H9 (cell line): ENCODE results near the gene ADAM23. TPM values are rescaled to one million over a fixed set of nuclear protein-coding genes. Genes with fewer than 3 reads are reported as not detected.

Experiments used
- DNase-seq: peaks from one replicate; pipeline ENCODE4 v3.0.0-alpha.2; 2017
- H2AFZ ChIP-seq: one replicate; pipeline ENCODE4 v1.6.1; 2013; ENCODE audit warnings: mild to moderate bottlenecking, low read length, control low read depth, moderate library complexity
- H2AK5ac ChIP-seq: 2 replicates; pipeline ENCODE4 v1.6.1; 2013; ENCODE audit warnings: low read length, control low read depth, mixed read lengths; ENCODE audit not compliant: insufficient read length
- H2BK120ac ChIP-seq: one replicate; pipeline ENCODE4 v1.6.1; 2013; ENCODE audit warnings: low read depth, mild to moderate bottlenecking, low read length, control low read depth, inconsistent platforms; ENCODE audit not compliant: poor library complexity, severe bottlenecking
- H2BK12ac ChIP-seq: 2 replicates; pipeline ENCODE4 v1.6.1; 2013; ENCODE audit warnings: low read length, control low read depth, mixed read lengths, low read depth; ENCODE audit not compliant: insufficient read length
- H2BK15ac ChIP-seq: 2 replicates; pipeline ENCODE4 v1.6.1; 2013; ENCODE audit warnings: low read depth, low read length, control low read depth
- H2BK20ac ChIP-seq: one replicate; pipeline ENCODE4 v1.6.1; 2013; ENCODE audit warnings: low read depth, mild to moderate bottlenecking, low read length, control low read depth, inconsistent platforms; ENCODE audit not compliant: poor library complexity, severe bottlenecking
- H2BK5ac ChIP-seq: 2 replicates; pipeline ENCODE4 v1.6.1; 2013; ENCODE audit warnings: low read length, control low read depth, mixed read lengths; ENCODE audit not compliant: insufficient read length
- H3K14ac ChIP-seq: 2 replicates; pipeline ENCODE4 v1.6.1; 2013; ENCODE audit warnings: low read length, control low read depth; ENCODE audit not compliant: insufficient read depth
- H3K18ac ChIP-seq: 2 replicates; pipeline ENCODE4 v1.6.1; 2013; ENCODE audit warnings: low read depth, mild to moderate bottlenecking, mixed read lengths, low read length, control low read depth; ENCODE audit not compliant: insufficient read length
- H3K23ac ChIP-seq: 2 replicates; pipeline ENCODE4 v1.6.1; 2013; ENCODE audit warnings: low read length, control low read depth, mixed read lengths, low read depth; ENCODE audit not compliant: insufficient read length
- H3K23me2 ChIP-seq: 2 replicates; pipeline ENCODE4 v1.6.1; 2013; ENCODE audit warnings: low read depth, mild to moderate bottlenecking, mixed read lengths, low read length, control low read depth; ENCODE audit not compliant: insufficient read length, poor library complexity, severe bottlenecking
- H3K27ac ChIP-seq: 2 replicates; pipeline ENCODE4 v1.5.1; 2013; ENCODE audit warnings: low read length, control low read depth, mixed read lengths, low read depth; ENCODE audit not compliant: insufficient read length
- H3K27me3 ChIP-seq: 2 replicates; pipeline ENCODE4 v1.6.1; 2013; ENCODE audit warnings: low read length, control low read depth, inconsistent platforms; ENCODE audit not compliant: insufficient read depth
- H3K4ac ChIP-seq: 2 replicates; pipeline ENCODE4 v1.6.1; 2013; ENCODE audit warnings: low read depth, mild to moderate bottlenecking, control low read depth, inconsistent platforms, low read length, moderate library complexity
- H3K4me1 ChIP-seq: 2 replicates; pipeline ENCODE4 v1.6.1; 2013; ENCODE audit warnings: low read length, control low read depth, inconsistent platforms; ENCODE audit not compliant: insufficient read depth
- H3K4me2 ChIP-seq: 2 replicates; pipeline ENCODE4 v1.6.1; 2013; ENCODE audit warnings: low read length, control low read depth, mixed read lengths; ENCODE audit not compliant: insufficient read length, insufficient read depth
- H3K56ac ChIP-seq: 2 replicates; pipeline ENCODE4 v1.6.1; 2013; ENCODE audit warnings: low read depth, mild to moderate bottlenecking, mixed read lengths, low read length, control low read depth; ENCODE audit not compliant: insufficient read length
- H3K79me1 ChIP-seq: 2 replicates; pipeline ENCODE4 v1.6.1; 2013; ENCODE audit warnings: low read depth, mild to moderate bottlenecking, moderate library complexity, low read length, control low read depth, inconsistent platforms; ENCODE audit not compliant: insufficient read depth, poor library complexity, severe bottlenecking
- H3K79me2 ChIP-seq: 2 replicates; pipeline ENCODE4 v1.6.1; 2013; ENCODE audit warnings: low read length, control low read depth, inconsistent platforms; ENCODE audit not compliant: insufficient read depth
- H3K9ac ChIP-seq: 2 replicates; pipeline ENCODE4 v1.6.1; 2013; ENCODE audit warnings: low read length, control low read depth, mixed read lengths; ENCODE audit not compliant: insufficient read length; ENCODE audit errors: extremely low read depth
- H3K9me3 ChIP-seq: one replicate; pipeline ENCODE4 v1.6.1; 2013; ENCODE audit warnings: low read depth, low read length, inconsistent platforms; ENCODE audit not compliant: control insufficient read depth
- H3T11ph ChIP-seq: one replicate; pipeline ENCODE4 v1.6.1; 2013; ENCODE audit warnings: mild to moderate bottlenecking, low read length, control low read depth, inconsistent platforms
- H4K20me1 ChIP-seq: one replicate; pipeline ENCODE4 v1.6.1; 2013; ENCODE audit not compliant: control insufficient read depth, insufficient read length, insufficient read depth
- H4K5ac ChIP-seq: 2 replicates; pipeline ENCODE4 v1.6.1; 2013; ENCODE audit warnings: low read depth, mild to moderate bottlenecking, mixed read lengths, low read length, control low read depth; ENCODE audit not compliant: insufficient read length
- H4K8ac ChIP-seq: replicated peaks from 2 replicates; pipeline ENCODE4 v1.6.1; 2013; ENCODE audit warnings: low read length, control low read depth, mixed read lengths, low read depth; ENCODE audit not compliant: insufficient read length
- H4K91ac ChIP-seq: 2 replicates; pipeline ENCODE4 v1.6.1; 2013; ENCODE audit warnings: low read depth, mild to moderate bottlenecking, moderate library complexity, mixed read lengths, low read length, control low read depth; ENCODE audit not compliant: insufficient read length
- H3K27ac Mint-ChIP-seq, 3 experiments: 2 replicates in 2 of 3; 3 replicates in 1 of 3; pipeline ENCODE4 v1.8.0; 2020 to 2021; ENCODE audit warnings: mixed read lengths in 3 of 3, mild to moderate bottlenecking in 1 of 3, moderate library complexity in 1 of 3
- H3K27me3 Mint-ChIP-seq: 2 replicates; pipeline ENCODE4 v1.8.0; 2021; ENCODE audit warnings: low read depth, mild to moderate bottlenecking, moderate library complexity, mixed read lengths
- H3K36me3 Mint-ChIP-seq, 3 experiments: 2 replicates in 2 of 3; 3 replicates in 1 of 3; pipeline ENCODE4 v1.8.0; 2020 to 2021; ENCODE audit warnings: low read depth in 3 of 3, mixed read lengths in 3 of 3; ENCODE audit not compliant: insufficient read depth in 1 of 3
- H3K4me1 Mint-ChIP-seq, 2 experiments: 2 replicates each; pipeline ENCODE4 v1.8.0; 2020; ENCODE audit warnings: mixed read lengths in 2 of 2
- H3K4me3 Mint-ChIP-seq, 2 experiments: 2 replicates in 1 of 2; 3 replicates in 1 of 2; pipeline ENCODE4 v1.8.0; 2020 to 2021; ENCODE audit warnings: mild to moderate bottlenecking in 2 of 2, mixed read lengths in 2 of 2, moderate library complexity in 1 of 2
- H3K9me3 Mint-ChIP-seq, 2 experiments: 2 replicates in 1 of 2; 3 replicates in 1 of 2; pipeline ENCODE4 v1.8.0; 2020; ENCODE audit warnings: mild to moderate bottlenecking in 2 of 2, mixed read lengths in 2 of 2, moderate library complexity in 1 of 2
- CTCF ChIP-seq: fragments of 200-600 bp; sonication (generic); conservative IDR thresholded peaks from 3 replicates; pipeline ENCODE4 v1.8.0; 2021; ENCODE audit warnings: antibody characterized with exemption, mild to moderate bottlenecking
- WGBS: extraction: QIAGEN DNeasy Blood & Tissue Kit; methylation state at CpG from one replicate; pipeline ENCODE4 v1.1.7; 2013; ENCODE audit warnings: missing lambda C conversion rate, low lambda C conversion rate, mixed read lengths; ENCODE audit not compliant: insufficient read length; ENCODE audit errors: extremely low coverage; 5-methylcytosine and 5-hydroxymethylcytosine counted together
- total RNA-seq: library from RNA; stranded (reverse); gene quantifications from 2 replicates; pipeline ENCODE4 v1.2.1, GENCODE V29; 2021

Gene ADAM23
- total RNA-seq, 1 experiment from 2014 or later = 21.4 TPM

GRCh38 chr2:206452242-206452641, 8.9 kb downstream of the ADAM23 start:
- Mint-ChIP-seq H3K4me3 (no peak overlapping the region), H3K9me3 (no peaks in the 10 kb centered on the region), H3K27me3 (no peaks in the 10 kb centered on the region), H3K27ac (no peak overlapping the region), H3K4me1 (peaks cover 18 to 25% of the 10 kb centered on the region in 2 experiments), H3K36me3 (peaks cover 15 to 32% (median 23%) of the 10 kb centered on the region in 3 experiments)
- H4K91ac ChIP-seq = no peak overlapping the region
- no CpG with 5 or more reads among the region's 1 CpG for WGBS
- H3K9me3 ChIP-seq = no peaks in the 10 kb centered on the region
- H3K79me1 ChIP-seq = no peaks in the 10 kb centered on the region
- no peak overlapping the region for H2BK5ac ChIP-seq
- H3K23me2 ChIP-seq = no peaks in the 10 kb centered on the region
- H3K18ac ChIP-seq = no peak overlapping the region
- no peak overlapping the region for H2BK20ac ChIP-seq
- H2BK120ac ChIP-seq = no peak overlapping the region
- H4K8ac ChIP-seq = no peak overlapping the region
- H3K79me2 ChIP-seq = no peaks in the 10 kb centered on the region
- H3T11ph ChIP-seq = no peak overlapping the region
- no peak overlapping the region for H3K4ac ChIP-seq
- H2AK5ac ChIP-seq = no peak overlapping the region
- no peak overlapping the region for H3K4me2 ChIP-seq
- H3K4me1 ChIP-seq = 0 out of 2 replicates have a peak, but pooled peaks cover 3% of the 10 kb centered on the region
- no peak overlapping the region for H4K5ac ChIP-seq
- H3K56ac ChIP-seq = no peak overlapping the region
- no peak overlapping the region for H2BK15ac ChIP-seq
- H3K27ac ChIP-seq = no peak overlapping the region
- H3K27me3 ChIP-seq = no peaks in the 10 kb centered on the region
- no peak for TF ChIP-seq CTCF
- no peak overlapping the region for H2BK12ac ChIP-seq
- no peak for DNase-seq
- no peak overlapping the region for H3K9ac ChIP-seq
- no peak overlapping the region for H2AFZ ChIP-seq
- H3K23ac ChIP-seq = no peak overlapping the region
- no peak overlapping the region for H3K14ac ChIP-seq
- H4K20me1 ChIP-seq = no peaks in the 10 kb centered on the region
